Lung (tissue), 12 donors: ENCODE measurements around the gene C14orf119. TPM values are rescaled to one million over a fixed set of nuclear protein-coding genes. Genes with fewer than 3 reads are reported as not detected.

Experiments
- ATAC-seq: fragments of 200-7000 bp; cut with Tn5 transposase; one replicate; pipeline ENCODE4 v1.9.1; 2020; ENCODE audit warnings: moderate number of reproducible peaks; ENCODE audit not compliant: insufficient read depth, low FRiP score
- DNase-seq, 3 donors: peaks; one replicate each; pipeline ENCODE4 v3.0.0-alpha.2; 2013 to 2017
- H3K27ac ChIP-seq, 2 donors: one replicate each; pipeline ENCODE4 v1.5.1; 2013; ENCODE audit warnings: mild to moderate bottlenecking in 2 of 2, moderate library complexity in 2 of 2, control low read depth in 1 of 2, inconsistent platforms in 1 of 2, low read depth in 1 of 2, low read length in 1 of 2
- H3K27me3 ChIP-seq, 3 donors: one replicate each; pipeline ENCODE4 v1.5.1; 2013; ENCODE audit warnings: low read length in 2 of 3; ENCODE audit not compliant: control insufficient read depth in 3 of 3, insufficient read depth in 3 of 3
- H3K36me3 ChIP-seq, 4 donors: one replicate each; pipeline ENCODE4 v1.5.1; 2013; ENCODE audit warnings: low read length in 4 of 4, mild to moderate bottlenecking in 1 of 4, moderate library complexity in 1 of 4; ENCODE audit not compliant: control insufficient read depth in 4 of 4, insufficient read depth in 4 of 4
- H3K4me1 ChIP-seq, 5 donors: one replicate each; pipeline ENCODE4 v1.5.1; 2013; ENCODE audit warnings: low read length in 5 of 5, mild to moderate bottlenecking in 2 of 5, moderate library complexity in 1 of 5; ENCODE audit not compliant: control insufficient read depth in 5 of 5, insufficient read depth in 5 of 5
- H3K4me3 ChIP-seq: one replicate; pipeline ENCODE4 v1.5.1; 2013; ENCODE audit warnings: mild to moderate bottlenecking, control low read depth, moderate library complexity
- H3K9ac ChIP-seq, 2 donors: one replicate each; pipeline ENCODE4 v1.5.1; 2013; ENCODE audit warnings: low read length in 2 of 2, control low read depth in 1 of 2; ENCODE audit not compliant: insufficient read depth in 1 of 2
- H3K9me3 ChIP-seq, 4 donors: one replicate each; pipeline ENCODE4 v1.5.1; 2013; ENCODE audit warnings: low read length in 3 of 4, mild to moderate bottlenecking in 1 of 4, moderate library complexity in 1 of 4; ENCODE audit not compliant: control insufficient read depth in 4 of 4, insufficient read depth in 3 of 4
- WGBS, 2 donors: extraction: QIAGEN DNeasy Blood & Tissue Kit; methylation state at CpG; one replicate each; pipeline ENCODE4 v1.1.7; 2013; 5-methylcytosine and 5-hydroxymethylcytosine counted together
- polyA plus RNA-seq, 2 donors: library from polyadenylated mRNA; stranded (reverse); fragments of 200-250 nt; gene quantifications; one replicate each; pipeline ENCODE4 v1.2.1, GENCODE V29; 2013
- total RNA-seq, 2 donors: library from RNA; depleted of rRNA in 1 of 2; stranded (reverse); fragments of >200 nt in 1 of 2; gene quantifications; one replicate each; pipeline ENCODE4 v1.2.1, GENCODE V29; 2014 to 2021
- TF ChIP-seq, protein P1 (sequence below): IDR thresholded peaks from 2 replicates; pipeline ENCODE4 v1.5.1; 2012; ENCODE audit warnings: mild to moderate bottlenecking; ENCODE audit errors: control extremely low read depth, extremely low read depth
- donor health status: control.
- donor health status: control.
- donor health status: Bipolar disorder and iron deficiency.
- donor health status: healthy.
- donor health status: DM: yes; HTN: yes; CAD: no.

C14orf119 gene
- total and polyA plus RNA-seq, 4 donors = 23.9 to 64.9 (median 41.4) TPM

DNA sequence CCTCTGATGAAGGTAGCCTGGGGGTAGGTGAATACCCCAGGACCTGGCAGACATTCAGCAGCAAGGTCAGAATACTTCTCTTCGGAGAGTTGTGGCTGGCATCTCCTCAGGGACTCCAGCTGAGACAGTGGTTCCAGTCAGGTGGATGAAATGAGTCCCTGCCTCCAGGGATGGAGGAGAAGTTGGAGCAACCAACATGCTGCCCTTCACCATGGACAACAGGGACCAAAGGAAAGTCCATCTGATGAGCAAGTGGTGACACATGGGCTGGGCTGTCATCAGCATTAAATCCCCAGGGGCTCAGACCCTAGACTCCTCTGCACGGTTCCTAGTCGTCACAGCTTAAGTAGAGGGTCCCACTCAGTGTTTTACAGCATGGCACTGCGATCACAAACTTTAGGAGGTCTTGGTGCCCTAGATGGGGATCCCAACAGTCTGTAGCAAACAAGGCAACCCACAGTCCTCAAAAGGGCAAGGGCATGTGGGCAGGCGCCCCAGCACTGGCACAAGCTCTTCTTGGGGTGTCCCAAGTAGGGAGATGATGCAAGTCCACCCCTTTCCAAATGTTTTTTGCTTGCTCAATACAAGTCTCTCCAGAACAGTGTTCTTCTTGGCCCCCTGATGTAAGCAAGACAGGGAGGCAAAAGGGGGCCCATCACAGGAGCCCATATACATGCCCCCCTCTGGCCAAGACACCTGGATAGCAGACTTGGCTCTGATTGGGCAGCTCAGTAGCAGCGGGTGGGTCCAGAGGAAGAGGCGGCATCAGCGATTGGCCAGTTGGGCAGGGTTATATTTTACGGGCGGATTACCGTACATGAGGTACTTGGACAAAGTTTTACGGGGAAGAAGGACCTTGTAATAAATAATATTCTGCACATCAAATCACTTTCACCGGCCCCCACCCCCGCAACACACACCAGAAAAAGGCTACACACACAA lies 27.2 kb upstream of the C14orf119 start:
- Histone ChIP-seq H3K27ac (peak overlapping the region in 1 of 2 donors; percentile 42), H3K4me1 (peaks cover 0 to 36% (median 15%) of the 10 kb centered on the region in 5 donors), H3K9me3 (no peaks in the 10 kb centered on the region), H3K4me3 (no peak overlapping the region), H3K9ac (no peak overlapping the region), H3K36me3 (peaks cover 19 to 55% (median 45%) of the 10 kb centered on the region in 4 donors), H3K27me3 (no peaks in the 10 kb centered on the region)
- ATAC-seq (no peak), DNase-seq (no peak)
- 86% methylated on average over 14 of the region's 14 CpGs for WGBS, 2 donors
- TF ChIP-seq, protein P1, sequence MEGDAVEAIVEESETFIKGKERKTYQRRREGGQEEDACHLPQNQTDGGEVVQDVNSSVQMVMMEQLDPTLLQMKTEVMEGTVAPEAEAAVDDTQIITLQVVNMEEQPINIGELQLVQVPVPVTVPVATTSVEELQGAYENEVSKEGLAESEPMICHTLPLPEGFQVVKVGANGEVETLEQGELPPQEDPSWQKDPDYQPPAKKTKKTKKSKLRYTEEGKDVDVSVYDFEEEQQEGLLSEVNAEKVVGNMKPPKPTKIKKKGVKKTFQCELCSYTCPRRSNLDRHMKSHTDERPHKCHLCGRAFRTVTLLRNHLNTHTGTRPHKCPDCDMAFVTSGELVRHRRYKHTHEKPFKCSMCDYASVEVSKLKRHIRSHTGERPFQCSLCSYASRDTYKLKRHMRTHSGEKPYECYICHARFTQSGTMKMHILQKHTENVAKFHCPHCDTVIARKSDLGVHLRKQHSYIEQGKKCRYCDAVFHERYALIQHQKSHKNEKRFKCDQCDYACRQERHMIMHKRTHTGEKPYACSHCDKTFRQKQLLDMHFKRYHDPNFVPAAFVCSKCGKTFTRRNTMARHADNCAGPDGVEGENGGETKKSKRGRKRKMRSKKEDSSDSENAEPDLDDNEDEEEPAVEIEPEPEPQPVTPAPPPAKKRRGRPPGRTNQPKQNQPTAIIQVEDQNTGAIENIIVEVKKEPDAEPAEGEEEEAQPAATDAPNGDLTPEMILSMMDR = no peak

DNA sequence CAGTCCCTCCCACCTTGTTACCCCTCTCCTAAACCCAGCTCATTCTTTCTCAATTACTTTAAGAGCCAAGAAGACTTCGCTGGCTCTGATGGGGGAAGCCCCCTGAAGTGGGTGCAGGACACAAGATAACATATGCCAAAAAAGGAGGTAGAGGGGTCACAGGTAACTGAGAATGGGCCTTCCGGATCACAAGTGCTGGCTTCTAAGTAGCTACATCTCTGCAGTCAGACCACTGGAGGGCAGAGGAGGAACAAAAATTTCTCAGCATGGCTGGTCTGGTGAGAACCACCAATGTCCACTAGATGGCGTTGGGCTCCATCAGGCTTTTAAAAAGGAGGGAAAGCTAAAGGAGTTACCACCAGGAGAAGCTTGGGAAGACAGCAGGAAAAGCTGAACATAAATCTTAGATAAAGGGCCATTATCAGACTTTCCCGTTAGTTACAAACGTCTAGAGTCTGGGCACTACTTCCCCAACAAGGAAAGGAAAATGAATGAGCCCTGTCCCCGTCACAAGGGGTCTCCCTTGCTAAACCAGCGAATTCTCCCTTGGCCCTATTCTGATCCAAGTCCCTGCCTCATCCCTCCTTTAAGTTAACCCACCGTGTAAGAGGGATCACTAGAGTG lies 26.4 kb upstream of the C14orf119 start:
- Histone ChIP-seq H3K27me3 (no peaks in the 10 kb centered on the region), H3K27ac (peak overlapping the region in 1 of 2 donors; percentile 42), H3K9me3 (no peaks in the 10 kb centered on the region), H3K9ac (no peak overlapping the region), H3K4me1 (peaks cover 0 to 36% (median 15%) of the 10 kb centered on the region in 5 donors), H3K36me3 (peaks cover 12 to 49% (median 39%) of the 10 kb centered on the region in 4 donors), H3K4me3 (no peak overlapping the region)
- WGBS, 2 donors = 28 to 32% methylated on average over 8 of the region's 8 CpGs
- ATAC-seq (peak; percentile 72), DNase-seq (peak; percentile 91 to 95 (median 95))
- TF ChIP-seq, protein P1 = peak; percentile 97

DNA sequence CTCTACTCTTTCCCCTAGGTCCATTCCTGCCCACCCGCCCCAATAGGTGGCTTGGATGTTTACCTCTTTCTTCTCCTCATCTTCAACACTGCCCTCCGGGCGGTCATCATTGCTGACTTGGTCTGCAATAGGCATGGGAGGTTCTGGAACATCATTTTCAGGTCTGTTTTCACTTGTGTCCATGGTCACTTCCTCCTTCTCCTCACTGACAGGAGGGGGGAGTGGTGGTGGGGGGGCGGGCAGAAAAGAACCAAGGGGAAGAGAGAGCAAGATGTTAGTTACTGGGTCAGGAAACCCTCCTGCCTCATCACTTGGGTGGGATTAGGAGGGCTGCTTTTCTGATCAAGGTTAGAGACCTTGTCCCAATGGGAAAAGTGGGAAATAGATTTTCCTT lies 25.9 kb upstream of the C14orf119 start:
- no peak overlapping the region for H3K4me3 ChIP-seq
- no peak overlapping the region for H3K9ac ChIP-seq
- no peaks in the 10 kb centered on the region for H3K9me3 ChIP-seq
- H3K27me3 ChIP-seq = no peaks in the 10 kb centered on the region
- 71 to 87% methylated on average over 4 of the region's 4 CpGs for WGBS, 2 donors
- ATAC-seq (no peak), DNase-seq (no peak)
- peaks cover 0 to 36% (median 15%) of the 10 kb centered on the region in 5 donors for H3K4me1 ChIP-seq
- peaks cover 14 to 44% (median 35%) of the 10 kb centered on the region in 4 donors for H3K36me3 ChIP-seq
- TF ChIP-seq, protein P1 = no peak
- peak overlapping the region in 1 of 2 donors; percentile 21 for H3K27ac ChIP-seq
